SU-DHL-6 (cell line): Measurements from ENCODE around the gene GIMD1.

Experiments
- EZH2phosphoT487 ChIP-seq: fragments of 200-600 bp; sonication (generic), shearing (Covaris generic); conservative IDR thresholded peaks from 2 replicates; pipeline ENCODE4 v1.6.1; 2018; ENCODE audit warnings: mild to moderate bottlenecking, antibody characterized with exemption, low read length, moderate library complexity, mixed read lengths
- TF ChIP-seq, protein P1 (sequence below): fragments of 200-600 bp; sonication (generic); IDR thresholded peaks from one replicate; pipeline ENCODE4 v1.5.1; 2017; ENCODE audit warnings: antibody characterized with exemption, mild to moderate bottlenecking, low read length, moderate library complexity; ENCODE audit not compliant: insufficient read depth, poor library complexity, severe bottlenecking

DNA sequence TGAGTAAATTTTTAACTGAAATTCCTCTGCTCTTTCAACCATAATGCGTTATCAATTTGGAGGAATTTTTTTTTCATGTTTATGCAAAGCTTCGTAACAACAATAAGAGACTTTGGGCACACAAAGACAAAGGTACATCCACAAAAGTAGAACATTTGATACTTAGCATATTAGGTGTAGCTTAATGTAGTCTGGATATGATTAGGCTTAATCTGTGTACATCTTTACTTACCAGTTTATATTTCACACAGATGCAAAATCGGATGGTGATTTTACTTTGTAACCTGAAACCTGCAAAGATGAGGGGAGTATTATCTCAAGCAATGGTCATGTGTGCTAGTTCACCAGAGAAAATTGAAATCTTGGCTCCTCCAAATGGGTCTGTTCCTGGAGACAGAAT, 32.0 kb downstream of the GIMD1 start:
- TF ChIP-seq, protein P1, sequence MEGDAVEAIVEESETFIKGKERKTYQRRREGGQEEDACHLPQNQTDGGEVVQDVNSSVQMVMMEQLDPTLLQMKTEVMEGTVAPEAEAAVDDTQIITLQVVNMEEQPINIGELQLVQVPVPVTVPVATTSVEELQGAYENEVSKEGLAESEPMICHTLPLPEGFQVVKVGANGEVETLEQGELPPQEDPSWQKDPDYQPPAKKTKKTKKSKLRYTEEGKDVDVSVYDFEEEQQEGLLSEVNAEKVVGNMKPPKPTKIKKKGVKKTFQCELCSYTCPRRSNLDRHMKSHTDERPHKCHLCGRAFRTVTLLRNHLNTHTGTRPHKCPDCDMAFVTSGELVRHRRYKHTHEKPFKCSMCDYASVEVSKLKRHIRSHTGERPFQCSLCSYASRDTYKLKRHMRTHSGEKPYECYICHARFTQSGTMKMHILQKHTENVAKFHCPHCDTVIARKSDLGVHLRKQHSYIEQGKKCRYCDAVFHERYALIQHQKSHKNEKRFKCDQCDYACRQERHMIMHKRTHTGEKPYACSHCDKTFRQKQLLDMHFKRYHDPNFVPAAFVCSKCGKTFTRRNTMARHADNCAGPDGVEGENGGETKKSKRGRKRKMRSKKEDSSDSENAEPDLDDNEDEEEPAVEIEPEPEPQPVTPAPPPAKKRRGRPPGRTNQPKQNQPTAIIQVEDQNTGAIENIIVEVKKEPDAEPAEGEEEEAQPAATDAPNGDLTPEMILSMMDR = no peak
- no peak for TF ChIP-seq EZH2phosphoT487
